Lower leg skin (tissue), 3 donors: Measurements from ENCODE around the gene CD46.

Experiments
- POLR2A ChIP-seq, 2 donors: fragments of 450-650 bp; IDR thresholded peaks; one replicate each; pipeline ENCODE4 v1.6.1; 2016 to 2017; ENCODE audit warnings: antibody characterized with exemption in 2 of 2, mild to moderate bottlenecking in 1 of 2, moderate library complexity in 1 of 2
- TF ChIP-seq, protein P1 (sequence below), 3 donors: fragments of 450-650 bp; IDR thresholded peaks; one replicate each; pipeline ENCODE4 v1.5.1; 2016; ENCODE audit warnings: antibody characterized with exemption in 3 of 3, mild to moderate bottlenecking in 3 of 3, moderate library complexity in 2 of 3

DNA sequence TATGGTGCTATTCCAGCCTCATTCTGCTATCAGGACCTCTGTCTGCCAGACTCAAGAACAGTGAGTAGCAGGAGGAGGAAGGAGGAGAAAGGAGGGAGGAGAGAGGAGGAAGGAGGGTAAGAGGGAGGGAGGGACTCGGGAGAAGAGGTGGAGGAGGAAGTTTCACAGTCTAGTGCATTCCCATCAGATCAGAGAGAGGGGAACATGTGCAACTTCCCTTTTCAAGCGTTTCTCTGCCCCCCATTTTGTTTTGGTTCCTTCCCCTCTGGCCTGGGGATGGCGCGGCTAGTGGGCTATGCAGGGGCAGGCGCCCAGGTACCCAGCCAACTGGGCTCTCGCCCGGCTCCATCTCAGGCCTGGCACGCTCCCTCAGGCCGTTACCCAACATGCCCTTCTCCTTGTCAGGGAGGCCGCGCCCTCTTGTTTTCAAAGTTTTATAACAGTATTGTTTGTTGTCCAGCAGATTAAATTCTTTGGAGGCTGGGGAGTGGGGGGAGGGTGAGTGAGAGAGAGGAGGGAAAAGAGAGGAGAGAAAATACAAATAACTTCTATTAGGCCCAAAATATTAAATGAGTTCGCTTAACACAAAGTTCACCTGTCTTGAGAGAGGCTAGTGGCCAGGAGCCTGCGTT lies 56.0 kb downstream of the CD46 start:
- TF ChIP-seq, protein P1, sequence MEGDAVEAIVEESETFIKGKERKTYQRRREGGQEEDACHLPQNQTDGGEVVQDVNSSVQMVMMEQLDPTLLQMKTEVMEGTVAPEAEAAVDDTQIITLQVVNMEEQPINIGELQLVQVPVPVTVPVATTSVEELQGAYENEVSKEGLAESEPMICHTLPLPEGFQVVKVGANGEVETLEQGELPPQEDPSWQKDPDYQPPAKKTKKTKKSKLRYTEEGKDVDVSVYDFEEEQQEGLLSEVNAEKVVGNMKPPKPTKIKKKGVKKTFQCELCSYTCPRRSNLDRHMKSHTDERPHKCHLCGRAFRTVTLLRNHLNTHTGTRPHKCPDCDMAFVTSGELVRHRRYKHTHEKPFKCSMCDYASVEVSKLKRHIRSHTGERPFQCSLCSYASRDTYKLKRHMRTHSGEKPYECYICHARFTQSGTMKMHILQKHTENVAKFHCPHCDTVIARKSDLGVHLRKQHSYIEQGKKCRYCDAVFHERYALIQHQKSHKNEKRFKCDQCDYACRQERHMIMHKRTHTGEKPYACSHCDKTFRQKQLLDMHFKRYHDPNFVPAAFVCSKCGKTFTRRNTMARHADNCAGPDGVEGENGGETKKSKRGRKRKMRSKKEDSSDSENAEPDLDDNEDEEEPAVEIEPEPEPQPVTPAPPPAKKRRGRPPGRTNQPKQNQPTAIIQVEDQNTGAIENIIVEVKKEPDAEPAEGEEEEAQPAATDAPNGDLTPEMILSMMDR (IDR thresholded peaks at IDR 0.05): no peak
- TF ChIP-seq POLR2A (IDR thresholded peaks at IDR 0.05): no peak
